Amniotic stem cell (primary cell): ENCODE results near the gene SNAP47.
"Not testable (repeated sequence)": the region's sequence is repeated elsewhere in the genome, so short reads cannot be mapped to it uniquely, and the experiment has no call there.

Experiments
- DNase-seq: peaks from one replicate; lab custom pipeline; 2025; lab: John Stamatoyannopoulos, UW

Gene SNAP47

DNA sequence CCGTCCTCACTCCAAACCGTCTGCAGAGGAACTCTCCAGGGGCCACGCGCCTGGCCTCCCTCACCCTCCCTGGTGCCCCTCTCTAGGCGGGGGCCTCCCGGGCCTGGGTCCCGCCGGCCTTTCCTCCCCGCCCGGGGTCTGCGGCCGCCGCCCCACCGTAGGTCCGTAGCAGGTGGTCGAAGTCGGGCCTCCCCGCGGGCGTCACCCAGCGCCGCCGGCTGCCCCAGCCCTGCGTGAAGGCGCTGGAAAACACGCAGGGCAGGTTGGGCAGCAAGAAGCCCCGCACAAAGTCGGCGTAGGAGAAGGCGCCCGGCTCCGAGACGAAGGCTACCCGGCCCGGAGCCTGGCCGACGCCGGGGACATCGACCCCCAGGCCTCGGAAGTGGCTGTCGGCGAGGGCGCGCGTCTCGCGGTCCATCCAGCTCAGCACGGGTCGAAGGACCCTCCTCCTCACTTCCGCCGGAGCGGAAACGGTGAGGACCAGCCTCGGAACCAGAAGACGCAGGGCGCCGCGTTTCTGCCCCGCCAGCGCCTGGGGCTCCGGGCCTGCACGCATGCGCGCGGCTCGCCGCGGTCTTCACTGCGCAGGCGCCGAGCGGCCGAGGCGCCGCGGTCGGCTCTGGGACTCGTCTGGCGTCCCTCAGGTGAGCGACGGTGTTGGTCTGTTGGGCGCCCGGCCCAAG, at the start of gene SNAP47, which contains the start of gene JMJD4:
Gene SNAP47 (plus strand): TSS at position 580 of the 683 bp plus-strand sequence. CDS start 12,302 bp downstream, outside the sequence.
Gene JMJD4 (minus strand): TSS at position 447 of the 683 bp plus-strand sequence. CDS start 29 bp downstream, at position 418.
- DNase-seq = peak; percentile 74

- no peak for DNase-seq
Observed at GRCh38 chr1:227685807-227686206, 49.4 kb upstream of the SNAP47 start.

DNA sequence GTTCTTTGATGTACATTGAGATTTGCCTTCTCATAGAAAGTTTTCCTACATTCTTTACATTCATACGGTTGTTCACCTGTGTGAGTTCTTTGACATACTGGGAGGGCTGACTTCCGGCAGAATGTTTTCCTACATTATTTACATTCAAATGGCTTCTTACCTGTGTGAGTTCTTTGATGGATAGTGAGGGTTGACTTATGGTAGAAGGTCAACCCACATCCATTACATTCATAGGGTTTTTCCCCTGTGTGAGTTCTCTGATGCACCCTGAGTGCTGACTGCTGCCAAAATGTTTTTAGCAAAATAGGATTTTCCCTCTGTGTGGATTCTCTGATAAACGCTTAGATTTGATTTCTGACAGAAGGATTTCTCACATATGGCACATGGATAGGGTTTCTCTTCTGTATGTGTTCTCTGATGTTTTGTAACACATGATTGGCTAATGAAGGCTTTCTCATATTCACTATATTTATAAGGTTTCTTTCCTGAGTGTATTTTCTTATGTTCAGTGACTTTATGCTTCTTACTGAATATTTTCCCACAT, 37.8 kb upstream of the SNAP47 start:
- no peak for DNase-seq

GRCh38 chr1:227701631-227702030, 33.6 kb upstream of the SNAP47 start:
- DNase-seq = not testable (repeated sequence)

- no peak for DNase-seq
Observed at GRCh38 chr1:227707846-227708245, 27.4 kb upstream of the SNAP47 start.

DNA sequence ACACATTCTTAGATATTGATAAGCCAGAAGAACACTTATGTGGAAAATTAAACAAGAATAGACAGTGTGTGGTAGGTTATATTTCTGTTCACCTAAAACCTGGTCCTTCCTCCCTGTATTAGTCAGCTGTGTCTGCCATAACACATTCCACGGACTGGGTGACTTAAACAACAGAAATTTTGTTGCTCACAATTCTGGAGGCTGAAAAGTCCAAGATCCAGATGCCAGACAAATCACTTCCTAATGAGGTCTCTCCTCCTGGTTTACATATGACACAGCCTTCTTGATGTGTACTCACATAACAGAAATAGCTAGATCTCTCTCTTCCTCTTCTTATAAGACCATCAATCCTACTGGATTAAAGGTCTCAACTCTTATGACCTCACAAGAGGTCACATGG, 25.8 kb upstream of the SNAP47 start:
- no peak for DNase-seq

GRCh38 chr1:227710474-227710873, 24.8 kb upstream of the SNAP47 start:
- DNase-seq = not testable (repeated sequence)

GRCh38 chr1:227712648-227713047, 22.6 kb upstream of the SNAP47 start:
- no peak for DNase-seq

- no peak for DNase-seq
Observed at GRCh38 chr1:227718932-227719331, 16.3 kb upstream of the SNAP47 start.

DNA sequence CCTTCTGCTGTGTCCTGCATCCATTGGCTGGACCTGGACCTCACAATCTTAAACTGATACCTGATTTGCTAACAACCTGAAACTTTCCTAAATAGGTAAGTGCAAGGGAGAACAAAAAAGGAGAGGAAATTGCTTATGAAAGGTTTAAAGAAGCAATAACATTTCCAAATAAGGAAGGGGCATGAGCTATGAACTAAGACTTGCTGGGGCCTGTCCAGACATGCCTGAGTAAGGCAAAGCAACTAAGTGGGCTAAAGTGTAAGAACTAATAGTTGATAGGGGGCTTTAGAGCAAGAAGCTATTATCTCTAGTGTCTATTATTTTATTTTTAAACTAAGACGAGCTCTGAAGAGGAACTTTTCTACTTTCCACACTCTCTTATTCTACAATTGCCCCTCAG, 11.8 kb upstream of the SNAP47 start:
- no peak for DNase-seq

- no peak for DNase-seq
Observed at GRCh38 chr1:227725046-227725445, 10.2 kb upstream of the SNAP47 start.

DNA sequence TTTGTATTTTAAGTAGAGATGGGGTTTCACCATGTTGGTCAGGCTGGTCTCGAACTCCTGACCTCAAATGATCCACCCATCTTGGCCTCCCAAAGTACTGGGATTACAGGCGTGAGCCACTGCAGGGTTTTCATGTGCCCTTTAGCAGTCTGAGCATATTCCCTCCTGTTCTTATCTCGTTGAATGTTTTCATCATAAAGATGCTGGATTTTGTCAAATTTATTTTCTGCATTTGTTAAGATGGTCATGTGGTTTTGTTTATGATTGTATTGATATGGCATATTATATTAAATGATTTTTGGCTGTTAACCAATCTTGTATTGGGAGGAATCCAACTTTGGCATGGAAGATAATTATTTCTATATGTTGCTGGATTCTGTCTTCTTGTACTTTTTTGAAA, 8.9 kb upstream of the SNAP47 start:
- no peak for DNase-seq

DNA sequence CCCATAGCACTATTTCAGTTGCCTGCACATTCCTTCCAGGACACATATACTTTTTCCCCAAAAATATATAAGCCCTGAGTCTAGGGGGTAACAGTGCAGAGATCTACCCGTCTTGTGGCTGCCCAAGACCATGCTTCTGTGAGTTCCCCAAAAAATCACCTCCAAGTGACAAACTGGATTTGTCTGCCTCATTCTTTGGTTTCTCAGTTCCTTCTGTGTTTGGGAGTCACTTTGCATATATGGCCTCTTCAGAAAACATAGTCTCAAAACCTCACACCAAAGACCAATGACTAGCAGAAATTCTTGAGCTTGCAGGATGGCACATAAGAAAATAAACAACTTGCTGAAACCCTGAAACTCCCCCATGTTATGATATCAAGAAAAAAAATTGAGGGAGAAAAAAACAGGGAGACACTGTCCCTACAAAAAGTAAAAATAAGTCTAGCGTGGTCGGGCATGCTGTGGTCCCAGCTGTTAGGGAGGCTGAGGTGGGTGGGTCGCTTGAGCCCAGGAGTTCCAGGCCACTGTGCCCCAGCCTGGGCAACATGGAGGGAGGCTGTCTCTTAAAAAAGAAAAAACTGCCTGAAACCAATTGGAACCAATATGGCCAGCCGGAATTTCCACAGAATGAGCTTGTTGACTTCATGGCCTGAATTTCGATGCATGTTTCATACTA, 8.2 kb upstream of the SNAP47 start:
- DNase-seq = no peak

DNA sequence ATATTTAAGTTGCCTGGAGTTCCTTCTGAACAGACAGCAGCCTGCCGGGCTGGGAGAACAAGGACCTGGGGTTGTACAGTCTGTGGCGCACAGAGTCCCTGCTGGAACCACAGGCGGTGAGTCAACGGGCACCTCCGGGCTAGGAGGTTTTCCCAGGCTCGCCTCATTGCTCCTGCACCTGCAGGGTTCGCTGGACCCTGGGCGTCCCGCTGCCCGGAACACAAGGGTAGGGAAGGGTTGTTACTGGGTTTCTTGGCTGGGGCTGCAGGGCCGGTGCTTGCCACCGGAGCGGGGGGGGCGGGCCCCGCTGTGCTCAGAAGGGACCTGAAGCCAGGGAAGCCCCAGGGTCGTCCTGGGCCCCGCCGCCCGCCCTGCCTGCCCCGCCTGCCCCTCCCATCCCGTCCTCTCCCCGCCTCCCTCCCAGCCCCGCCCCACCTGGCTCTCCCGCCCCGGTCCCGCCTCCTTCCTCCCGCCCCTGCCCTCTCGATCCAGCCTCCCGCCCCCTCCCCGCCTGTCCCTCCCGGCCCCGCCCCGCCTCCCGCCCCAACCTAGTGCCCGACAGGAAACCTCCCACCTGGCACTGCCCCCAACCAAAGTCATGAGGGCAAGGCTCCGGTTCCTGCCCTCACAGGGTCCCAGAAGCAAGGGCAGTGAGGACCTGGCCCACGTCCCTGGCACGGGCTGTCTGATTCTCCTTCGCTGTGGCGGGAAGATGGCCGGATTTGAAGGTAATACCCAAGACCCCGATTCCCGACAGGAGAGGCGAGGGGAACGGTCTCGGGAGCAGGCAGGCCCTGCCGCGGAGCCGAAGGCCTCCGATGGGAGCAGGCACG, 7.0 kb upstream of the SNAP47 start:
- peak; percentile 3 for DNase-seq

DNA sequence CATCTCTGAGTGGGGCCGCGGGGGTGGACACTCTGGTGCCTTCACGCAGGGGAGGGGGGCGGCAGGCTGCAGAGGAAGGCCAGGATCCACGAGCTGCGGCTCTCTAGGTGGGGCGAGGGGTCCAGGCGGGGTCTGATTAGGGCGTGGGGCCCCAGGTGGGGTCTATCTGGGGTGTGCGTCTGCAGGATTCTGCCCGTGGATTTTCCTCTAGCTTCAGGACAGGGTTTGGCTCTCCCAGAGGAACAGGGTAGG, 6.4 kb upstream of the SNAP47 start:
- no peak for DNase-seq

GRCh38 chr1:227729144-227729880, 5.9 kb upstream of the SNAP47 start:
- no peak for DNase-seq

DNA sequence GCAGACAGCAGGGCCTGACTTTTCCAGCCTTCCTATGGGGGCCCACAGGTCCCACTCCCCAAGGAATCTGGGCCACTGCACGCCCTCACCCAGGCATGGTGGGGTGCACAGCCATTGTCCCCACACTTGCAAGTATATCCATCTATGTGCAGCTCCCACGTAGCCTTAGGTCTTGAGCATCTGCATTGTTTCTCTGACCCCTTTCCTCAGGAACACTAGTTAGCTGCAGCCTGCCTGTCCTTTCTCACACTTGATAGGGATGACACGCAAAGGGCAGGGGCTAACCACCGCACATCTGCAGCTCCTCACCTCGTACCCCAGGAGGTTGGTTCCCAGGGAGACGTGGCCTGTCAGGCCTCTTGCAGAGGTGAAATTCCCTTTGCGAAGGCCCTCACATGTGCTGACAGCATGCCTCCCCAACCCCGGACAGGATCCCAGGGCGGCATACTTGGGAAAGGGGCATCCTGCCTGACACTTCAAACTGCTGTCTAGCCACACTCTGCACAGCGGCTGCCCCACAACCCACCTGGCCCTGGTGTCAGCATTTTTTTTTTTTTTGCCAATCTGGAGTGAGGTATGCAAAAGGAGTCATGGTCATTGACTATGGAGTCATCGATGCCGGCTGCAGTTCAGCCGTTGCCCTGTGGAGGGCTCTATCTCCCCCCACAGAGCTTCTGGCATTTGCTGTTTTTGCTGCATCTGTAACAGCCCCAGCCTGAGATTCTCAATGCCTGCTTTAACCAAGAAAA, 5.2 kb upstream of the SNAP47 start:
- DNase-seq = peak; percentile 5

DNA sequence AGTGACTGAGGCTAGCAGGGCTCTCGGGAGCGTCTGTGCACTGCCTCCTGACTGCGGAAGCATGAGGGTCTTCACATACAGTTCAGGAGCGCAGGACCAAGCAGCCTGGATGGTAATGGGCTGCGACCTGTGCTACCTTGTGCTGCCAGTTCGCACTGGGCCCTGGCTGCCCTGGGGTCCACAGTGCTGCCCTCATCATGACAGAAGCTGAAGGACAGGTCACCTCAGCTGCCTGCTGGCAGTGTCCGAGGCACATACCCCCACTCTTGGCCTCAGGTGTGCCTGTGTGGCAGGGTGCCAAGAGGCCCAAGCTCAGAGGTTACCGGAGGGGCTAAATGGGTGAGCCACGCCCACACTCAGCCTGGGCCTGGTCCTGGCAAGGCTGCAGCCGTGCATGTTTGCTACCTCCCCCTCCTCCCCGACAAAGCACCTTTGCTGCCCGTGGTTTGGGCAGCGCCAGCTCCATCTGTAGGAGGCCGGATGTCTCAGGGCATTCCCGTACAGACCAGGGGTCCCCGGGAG, 4.5 kb upstream of the SNAP47 start:
- DNase-seq = no peak

DNA sequence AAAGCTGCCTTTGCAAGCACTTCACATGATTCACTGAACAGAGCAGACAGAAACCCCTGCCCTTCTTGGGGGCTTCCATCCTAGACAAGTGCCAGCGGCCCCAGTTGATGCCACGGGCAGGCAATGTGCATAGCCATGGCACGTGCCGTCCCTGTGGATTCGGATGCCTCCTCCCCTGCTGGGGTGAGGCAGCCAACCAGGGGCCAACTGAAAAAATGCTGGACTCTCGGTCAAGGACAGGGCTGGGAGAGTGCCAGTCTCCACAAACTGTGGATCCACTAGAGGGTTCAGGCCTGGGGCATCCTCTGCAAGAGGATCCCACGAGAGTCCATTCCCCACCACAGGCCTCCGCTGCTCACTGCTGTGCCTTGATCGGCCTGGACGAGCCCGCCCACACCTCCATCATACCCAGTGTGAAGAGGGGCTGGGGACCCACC, 4.0 kb upstream of the SNAP47 start:
- DNase-seq = no peak

DNA sequence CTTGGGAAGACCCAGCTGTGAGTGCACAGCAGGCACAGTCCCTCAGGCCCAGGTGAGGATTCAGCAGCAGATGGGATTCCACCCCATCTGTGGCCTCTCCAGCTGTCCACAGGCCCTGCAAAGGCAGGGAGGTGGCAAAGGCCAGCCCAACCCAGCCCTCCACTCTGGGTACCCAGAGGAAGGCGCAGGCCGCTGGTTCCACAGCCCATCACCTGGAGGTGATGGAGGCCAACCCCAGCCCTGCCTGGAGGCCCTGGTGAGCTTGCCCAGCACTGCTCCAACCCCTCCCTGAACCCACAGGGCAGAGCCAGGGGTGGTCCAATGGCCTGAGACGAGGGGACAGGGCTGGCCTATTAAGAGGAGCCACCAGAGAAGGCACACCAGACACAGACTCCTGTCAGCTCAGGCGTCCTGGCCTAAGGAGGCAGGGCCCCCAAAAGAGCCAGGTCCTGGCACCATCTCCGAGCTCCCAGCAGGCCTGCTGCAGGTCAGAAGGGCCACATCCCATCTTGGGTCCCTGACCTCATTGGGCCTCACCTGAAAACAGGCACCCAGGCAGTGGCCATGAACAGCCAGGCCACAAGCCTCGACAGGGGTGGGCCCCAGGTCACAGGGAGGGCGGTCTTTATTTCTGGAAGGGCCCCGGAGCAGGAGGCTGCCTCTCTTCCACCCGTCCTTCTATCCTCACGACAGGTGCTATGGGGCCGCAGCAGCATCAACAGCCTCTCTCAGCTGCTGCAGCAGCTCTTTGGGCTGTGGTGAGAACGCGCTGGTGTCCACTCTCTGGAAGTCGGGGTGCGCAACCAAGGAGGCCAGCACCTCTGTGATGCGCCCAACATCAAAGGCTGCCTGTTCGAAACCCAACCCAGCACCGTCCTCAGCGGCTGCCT, 3.3 kb upstream of the SNAP47 start:
- DNase-seq = no peak
